Measurements from ENCODE around the gene TSPAN11. TPM values are rescaled to one million over a fixed set of nuclear protein-coding genes. Genes with fewer than 3 reads are reported as not detected.

The TSPAN11 gene, protein sequence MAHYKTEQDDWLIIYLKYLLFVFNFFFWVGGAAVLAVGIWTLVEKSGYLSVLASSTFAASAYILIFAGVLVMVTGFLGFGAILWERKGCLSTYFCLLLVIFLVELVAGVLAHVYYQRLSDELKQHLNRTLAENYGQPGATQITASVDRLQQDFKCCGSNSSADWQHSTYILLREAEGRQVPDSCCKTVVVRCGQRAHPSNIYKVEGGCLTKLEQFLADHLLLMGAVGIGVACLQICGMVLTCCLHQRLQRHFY
- 0.05 to 0.08 TPM (median 0.08 TPM) in 5 replicates for total RNA-seq (2022; extraction: Qiagen RNA extraction)

GRCh38 chr12:30926243-30927221 lies at the start of gene TSPAN11:
TSS of gene TSPAN11 (plus strand) at chr12:30926748. CDS start at chr12:30953992, 27,244 bp downstream.

Other genes with a start within 250 kb of the TSPAN11 start
- gene IPO8, start 230.9 kb upstream of the TSPAN11 start, total RNA-seq (2022; extraction: Qiagen RNA extraction): 14.0 to 22.8 TPM (median 17.9 TPM) in 5 replicates
- gene CAPRIN2, start 171.8 kb upstream of the TSPAN11 start, total RNA-seq (2022; extraction: Qiagen RNA extraction): 17.9 to 29.7 TPM (median 27.3 TPM) in 5 replicates
- 40.1 to 55.7 TPM (median 52.0 TPM) in 5 replicates for gene DDX11, start 147.1 kb downstream of the TSPAN11 start, total RNA-seq (2022; extraction: Qiagen RNA extraction)